Measurements from ENCODE around the gene SPATA16.
"Not testable (repeated sequence)": the region's sequence is repeated elsewhere in the genome, so short reads cannot be mapped to it uniquely, and the experiment has no call there.

Gene SPATA16

DNA sequence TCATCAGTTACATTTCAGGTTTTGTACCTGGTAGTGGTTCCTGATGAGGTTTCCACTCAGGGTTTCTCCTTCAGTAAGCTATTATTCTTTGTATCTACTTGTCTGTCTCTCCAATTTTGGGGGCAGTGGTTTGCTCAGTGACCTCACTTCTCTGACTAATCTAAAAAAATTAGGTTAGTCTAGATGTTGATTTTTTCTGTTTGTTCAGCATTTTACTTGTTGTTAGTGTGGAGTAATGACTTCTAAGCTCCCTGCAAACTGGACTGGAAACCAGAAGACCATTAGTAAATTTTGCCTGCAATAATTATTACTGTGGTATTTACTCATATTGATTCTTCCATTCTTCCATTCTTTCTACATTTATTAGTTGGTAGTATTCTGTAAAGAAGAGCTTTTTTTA, 139.4 kb downstream of the SPATA16 start:
- DNase-seq = no peak

DNA sequence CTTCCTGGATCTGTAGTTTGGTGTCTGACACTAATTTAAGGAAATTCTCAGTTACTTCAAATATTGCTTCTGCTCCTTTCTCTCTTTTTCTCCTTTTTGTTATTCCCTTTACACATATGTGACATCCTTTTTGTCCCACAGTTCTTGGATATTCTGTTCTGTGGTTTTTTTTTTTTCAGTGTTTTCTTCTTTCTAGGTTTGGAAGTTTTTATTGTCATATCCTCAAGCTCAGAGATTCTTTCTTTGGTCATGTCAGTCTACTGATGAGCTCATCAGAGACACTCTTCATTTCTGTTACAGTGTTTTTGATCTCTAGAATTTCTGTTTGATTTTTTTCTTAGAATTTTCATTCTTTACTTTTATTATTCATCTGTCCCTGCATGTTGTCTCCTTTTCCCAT, 140.5 kb downstream of the SPATA16 start:
- no peak for DNase-seq

- no peak for DNase-seq
Measured at GRCh38 chr3:172993412-172993811, 147.6 kb downstream of the SPATA16 start.

DNA sequence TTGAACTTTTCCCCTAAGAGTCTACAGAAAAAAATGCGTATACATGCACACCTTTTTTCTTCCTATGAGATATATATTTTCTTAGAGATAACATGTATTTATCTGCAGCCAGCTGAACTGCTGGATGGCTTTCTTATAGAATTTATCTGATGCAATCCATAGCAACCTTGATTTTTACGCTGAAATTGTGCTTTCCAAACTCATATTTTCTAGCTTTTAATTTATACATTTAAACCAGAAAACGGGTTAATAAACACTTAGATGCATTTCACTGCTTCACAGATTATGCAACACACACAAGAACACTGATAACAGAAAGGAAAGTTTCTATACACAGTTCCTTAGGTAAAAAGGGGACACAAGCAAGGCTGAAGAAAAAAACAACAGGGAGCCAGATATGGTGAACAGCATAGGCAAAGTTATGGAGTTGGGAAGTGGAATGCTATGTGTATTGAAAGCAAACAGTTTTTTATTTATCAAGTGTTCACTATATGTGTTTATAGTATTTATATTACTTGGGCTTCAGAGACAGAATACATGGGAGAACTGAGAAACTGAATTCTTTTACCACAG, 149.5 kb downstream of the SPATA16 start:
- DNase-seq = no peak

DNA sequence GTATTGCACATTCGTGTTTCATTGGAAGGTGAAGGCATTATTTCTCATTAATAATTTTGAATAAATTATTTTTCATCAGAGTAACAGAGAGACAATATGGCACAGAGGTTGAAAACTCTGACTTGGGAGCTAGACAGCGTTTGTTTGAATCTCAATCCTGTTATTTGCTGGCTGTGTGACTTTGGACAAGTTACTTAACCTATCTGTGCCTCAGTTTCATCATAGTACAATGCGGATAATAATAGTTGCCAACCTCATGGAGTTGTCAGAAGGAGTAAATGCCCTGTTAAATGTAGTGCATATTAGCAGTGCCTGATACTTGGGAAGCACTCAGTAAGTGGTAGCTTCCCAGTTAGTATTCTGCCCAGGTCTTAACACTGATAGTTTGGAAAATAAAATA, 151.7 kb downstream of the SPATA16 start:
- no peak for DNase-seq

DNA sequence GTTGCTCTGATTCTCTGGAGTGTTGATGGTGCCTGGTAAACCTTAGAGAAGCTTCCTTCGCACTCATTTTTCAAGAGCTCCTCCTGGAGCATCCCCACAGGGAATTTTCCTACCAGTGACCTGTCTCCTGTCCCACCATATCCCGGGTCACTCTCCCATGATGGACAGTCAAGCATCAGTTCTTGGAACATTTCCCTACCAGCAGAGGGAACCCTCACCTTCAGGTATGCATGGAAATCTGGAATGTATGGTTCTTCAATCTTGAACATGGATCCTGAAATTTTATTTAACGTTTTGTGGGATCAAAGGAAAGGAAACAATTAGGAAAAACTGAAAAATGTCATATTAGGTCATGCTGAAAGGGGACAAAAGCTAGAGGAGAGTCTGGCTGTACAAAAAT, 153.8 kb downstream of the SPATA16 start:
- DNase-seq = peak; percentile 13

DNA sequence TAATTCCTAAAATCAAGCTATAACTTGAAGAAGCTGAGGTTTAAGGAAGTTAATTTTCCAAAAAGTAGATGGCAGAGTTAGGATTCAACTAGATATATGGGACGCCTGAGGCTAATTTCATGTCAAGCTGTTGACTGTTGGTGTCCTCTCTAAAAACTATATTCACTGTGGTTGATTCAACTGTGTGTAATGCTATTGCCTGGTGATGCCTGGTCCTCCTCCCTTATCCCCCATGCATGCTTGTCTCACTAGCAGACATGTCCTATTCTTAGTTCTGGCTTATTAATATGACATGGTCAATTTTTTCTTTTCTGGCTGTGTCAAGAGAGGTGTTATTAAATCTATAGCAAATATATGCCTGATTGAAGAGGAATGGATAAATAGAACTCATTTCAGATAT, 156.1 kb downstream of the SPATA16 start:
- no peak for DNase-seq

DNA sequence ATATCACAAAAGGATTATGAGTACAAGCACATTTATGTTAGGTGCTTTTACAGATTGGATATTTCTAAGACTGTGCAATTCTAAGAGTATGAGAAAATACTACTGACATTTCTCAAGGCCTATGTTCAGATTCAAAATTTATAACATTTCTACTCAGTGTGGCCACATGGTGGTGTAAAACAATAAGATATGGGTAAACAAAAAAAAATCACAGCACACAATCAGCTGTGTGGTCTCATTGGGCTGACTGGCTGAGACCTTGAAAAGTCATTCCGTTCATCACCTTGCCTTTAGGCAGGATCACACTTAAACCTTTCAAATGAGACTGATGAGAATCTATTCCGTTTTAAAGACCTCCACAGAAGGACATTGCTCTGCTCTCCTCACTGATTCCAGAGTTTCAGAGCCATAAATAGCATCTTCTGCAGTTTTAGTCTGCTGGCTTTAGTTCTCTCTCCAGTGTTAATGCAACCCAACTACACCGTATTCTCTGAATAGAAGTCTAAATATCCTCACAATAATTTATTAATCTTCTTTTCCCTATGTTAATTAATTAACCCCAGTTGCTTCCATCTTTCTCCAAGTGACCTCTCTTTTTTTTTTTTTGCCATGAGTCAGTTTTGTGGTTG, 158.2 kb downstream of the SPATA16 start:
- DNase-seq = peak; percentile 25

- DNase-seq = no peak
Measured at GRCh38 chr3:172981407-172981983, 159.5 kb downstream of the SPATA16 start.

GRCh38 chr3:172980849-172981248, 160.2 kb downstream of the SPATA16 start:
- no peak for DNase-seq

DNA sequence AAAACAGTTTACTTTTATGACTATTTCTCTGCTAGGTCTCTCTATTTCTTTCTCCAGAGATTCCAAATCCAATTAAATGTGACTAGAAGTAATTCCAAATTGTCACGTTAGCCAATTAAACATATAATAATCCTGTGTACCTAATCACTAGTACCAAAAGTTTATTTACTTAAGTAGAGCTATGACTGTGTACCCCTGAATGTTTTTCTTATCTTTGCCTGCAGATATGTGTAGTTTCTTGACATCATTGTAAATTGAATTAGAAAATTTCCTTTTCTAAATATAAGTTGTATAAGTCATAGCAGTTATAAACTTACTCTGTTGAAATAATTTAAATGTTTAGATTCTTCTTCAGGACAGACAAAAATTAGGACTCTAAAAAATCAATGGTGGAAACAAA, 163.3 kb downstream of the SPATA16 start:
- DNase-seq = no peak

GRCh38 chr3:172974969-172975368, 166.1 kb downstream of the SPATA16 start:
- DNase-seq = no peak

- DNase-seq = peak; percentile 11
Measured at GRCh38 chr3:172973799-172974198, 167.2 kb downstream of the SPATA16 start.

GRCh38 chr3:172972717-172973116, 168.3 kb downstream of the SPATA16 start:
- no peak for DNase-seq

DNA sequence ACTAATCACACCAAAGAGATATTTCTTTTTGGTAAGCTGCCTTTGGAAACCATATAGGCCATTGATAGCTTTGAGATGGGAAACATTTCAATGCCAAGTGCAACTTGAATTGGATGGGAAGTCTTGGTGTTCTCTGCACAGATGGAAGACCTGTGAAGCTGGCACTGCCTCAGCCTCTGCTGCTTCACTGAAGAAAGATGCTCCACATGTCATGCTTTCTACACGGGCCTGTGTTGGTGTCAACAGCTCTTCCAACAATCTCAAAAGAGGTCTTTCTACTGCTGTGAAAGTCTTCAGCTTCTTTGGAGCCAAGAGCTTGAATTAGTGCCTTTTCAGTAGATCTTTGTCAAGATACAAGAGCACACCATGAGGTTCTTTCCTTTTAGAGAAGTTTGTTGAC, 169.0 kb downstream of the SPATA16 start:
- no peak for DNase-seq

GRCh38 chr3:172968646-172969045, 172.4 kb downstream of the SPATA16 start:
- no peak for DNase-seq

DNA sequence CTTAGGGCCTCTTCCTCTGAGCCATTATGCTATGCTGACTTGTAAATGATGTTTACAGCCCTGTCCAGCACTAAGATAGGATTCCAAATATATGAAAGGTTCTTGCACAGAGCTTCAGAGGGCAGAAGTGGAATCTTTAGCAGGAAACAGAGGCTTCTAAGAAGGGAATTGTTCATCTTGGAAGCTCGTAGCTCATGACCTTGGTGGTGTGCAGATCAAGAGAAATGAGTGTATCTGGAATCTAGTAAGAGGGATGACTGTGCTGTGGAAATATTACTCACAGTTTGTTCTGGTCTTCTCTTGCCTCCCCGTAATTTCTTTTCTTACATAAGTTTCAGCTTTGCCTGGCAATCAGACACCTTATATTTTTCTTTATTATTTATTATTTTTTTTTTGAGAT, 175.8 kb downstream of the SPATA16 start:
- no peak for DNase-seq

GRCh38 chr3:172960626-172961182, 180.3 kb downstream of the SPATA16 start:
- not testable (repeated sequence) for DNase-seq

DNA sequence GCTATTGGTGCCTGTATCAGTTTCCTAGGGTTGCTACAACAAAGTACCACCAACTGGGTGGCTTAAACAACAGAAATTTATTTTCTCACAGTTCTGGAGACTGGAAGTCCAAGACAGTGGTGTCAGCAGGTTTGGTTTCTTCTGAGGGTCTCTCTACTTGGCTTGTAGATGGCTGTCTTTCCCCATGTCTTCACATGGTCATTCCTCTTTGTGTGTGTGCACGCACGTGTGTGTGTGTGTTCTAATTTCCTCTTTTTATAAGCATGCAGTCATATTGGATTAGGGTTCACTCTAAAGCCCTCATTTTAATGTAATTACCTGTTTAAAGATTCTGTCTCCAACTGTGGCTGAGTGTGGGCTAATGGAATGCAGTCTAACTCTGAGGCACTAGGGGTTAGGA, 182.5 kb downstream of the SPATA16 start:
- DNase-seq = no peak

GRCh38 chr3:172953571-172953970, 187.5 kb downstream of the SPATA16 start:
- no peak for DNase-seq

DNA sequence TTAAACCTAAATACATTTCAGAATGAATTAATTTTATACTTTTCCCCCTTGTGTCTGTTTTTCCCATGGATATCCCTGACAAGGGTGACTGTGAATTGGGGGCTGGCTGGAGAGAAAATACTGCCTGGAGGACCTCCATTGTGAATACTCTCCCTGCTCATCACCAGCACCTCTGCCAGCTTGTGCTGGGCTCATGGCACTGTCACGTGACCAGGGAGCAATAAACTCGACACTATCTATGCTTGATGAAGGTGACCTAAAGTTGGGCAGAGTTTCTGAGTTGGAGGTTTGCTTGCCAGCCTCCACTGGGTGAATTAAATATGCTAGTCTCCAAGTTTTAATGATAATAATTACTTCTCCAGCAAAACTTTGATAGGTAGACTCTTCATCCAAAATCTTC, 189.5 kb downstream of the SPATA16 start:
- no peak for DNase-seq

DNA sequence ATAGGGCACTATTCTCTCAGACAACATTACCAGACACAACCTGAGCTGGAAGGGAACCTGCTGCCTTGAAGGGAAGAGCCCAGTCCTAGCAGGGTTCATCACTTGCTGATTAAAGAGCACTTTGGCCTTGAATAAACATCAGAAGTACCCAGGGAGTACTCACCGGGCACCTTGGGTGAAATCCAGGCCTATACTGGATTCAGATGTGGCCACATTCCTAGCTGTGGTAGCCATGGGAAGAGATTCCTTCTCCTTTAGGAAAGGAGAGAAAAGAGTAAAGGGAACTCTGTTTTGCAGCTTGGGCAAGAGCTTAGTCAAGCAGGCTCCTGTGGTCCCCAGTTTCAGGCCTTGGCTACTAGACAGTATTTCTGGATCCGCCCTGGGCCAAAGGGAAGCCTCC, 195.0 kb downstream of the SPATA16 start:
- DNase-seq = no peak

DNA sequence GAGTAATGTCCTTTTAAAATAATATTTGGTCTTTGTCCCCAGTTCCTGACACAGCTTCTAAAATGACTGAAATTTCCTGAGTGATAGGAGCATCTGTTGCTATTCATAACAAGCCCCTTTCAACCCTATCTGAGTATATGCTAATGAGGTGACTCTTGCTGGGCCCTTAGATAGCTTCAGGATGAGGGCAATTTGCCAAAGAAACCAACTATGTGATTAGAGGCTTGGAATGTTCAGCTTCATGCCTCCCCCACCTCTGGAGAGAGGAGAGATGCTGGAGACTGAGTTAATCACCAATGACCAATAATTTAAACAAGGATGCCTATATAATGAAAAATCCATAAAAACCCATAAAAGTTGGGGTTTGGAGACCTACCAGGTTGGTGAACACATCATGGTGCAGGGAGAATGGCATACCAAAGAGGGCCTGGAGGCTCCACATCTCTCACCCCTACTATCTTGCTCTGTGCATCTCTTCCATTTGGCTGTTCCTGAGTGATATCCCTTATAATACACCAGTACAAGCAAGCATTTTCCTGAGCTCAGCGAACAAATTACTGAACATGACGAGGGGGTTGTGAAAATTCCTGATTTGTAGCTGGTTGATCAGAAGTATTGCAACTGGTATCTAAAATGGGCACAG, 201.3 kb downstream of the SPATA16 start:
- DNase-seq = no peak

- no peak for DNase-seq
Measured at GRCh38 chr3:172938788-172939187, 202.2 kb downstream of the SPATA16 start.

All from NCI-H2171 treated with DMSO at 0.1 percent for 48 hours (cell line).